Effector memory CD8-positive, alpha-beta T cell (primary cell): Measurements from ENCODE around the gene CISD1.
"Not testable (repeated sequence)": the region's sequence is repeated elsewhere in the genome, so short reads cannot be mapped to it uniquely, and the experiment has no call there.

Source experiments
- ATAC-seq: fragments of 150-1000 bp; cut with Tn5 transposase; replicated peaks from 2 replicates; pipeline ENCODE4 v1.10.0; 2021; ENCODE audit warnings: mild to moderate bottlenecking, moderate library complexity
- DNase-seq, 3 experiments: peaks; one replicate each; pipeline ENCODE4 v3.0.0; 2021
- H3K27ac Mint-ChIP-seq, 2 donors: one replicate each; pipeline ENCODE4 v1.8.0; 2022; ENCODE audit warnings: mild to moderate bottlenecking in 2 of 2, mixed read lengths in 2 of 2, moderate library complexity in 2 of 2
- H3K27me3 Mint-ChIP-seq, 2 donors: one replicate each; pipeline ENCODE4 v1.8.0; 2022; ENCODE audit warnings: mixed read lengths in 2 of 2
- H3K36me3 Mint-ChIP-seq: one replicate; pipeline ENCODE4 v1.8.0; 2022; ENCODE audit warnings: mild to moderate bottlenecking, moderate library complexity, mixed read lengths; ENCODE audit not compliant: insufficient read depth
- H3K4me1 Mint-ChIP-seq, 2 donors: one replicate each; pipeline ENCODE4 v1.8.0; 2022; ENCODE audit warnings: low read depth in 2 of 2, mixed read lengths in 2 of 2
- H3K4me3 Mint-ChIP-seq, 2 donors: one replicate each; pipeline ENCODE4 v1.8.0; 2022; ENCODE audit warnings: mild to moderate bottlenecking in 2 of 2, mixed read lengths in 2 of 2, moderate library complexity in 2 of 2
- H3K9me3 Mint-ChIP-seq, 2 donors: one replicate each; pipeline ENCODE4 v1.8.0; 2022; ENCODE audit warnings: mixed read lengths in 2 of 2
- total RNA-seq, 9 experiments: gene quantifications; one replicate each; lab custom pipeline; 2026; lab: John Stamatoyannopoulos, UW

CISD1 gene
- 3.0 to 35.8 (median 11.9) reads per million in 9 experiments for total RNA-seq

- H3K36me3 Mint-ChIP-seq = peaks cover 31% of the 10 kb centered on the region
- H3K27ac Mint-ChIP-seq = peak within 1 kb of the TSS; percentile 96 to 99
- peak within 1 kb of the TSS; percentile 95 to 97 for H3K4me3 Mint-ChIP-seq
- ATAC-seq (peak; percentile 57), DNase-seq (peak; percentile 88 to 90 (median 90))
- peaks cover 18 to 26% of the 10 kb centered on the region in 2 donors for H3K4me1 Mint-ChIP-seq
- no peaks in the 10 kb centered on the region for H3K27me3 Mint-ChIP-seq
- no peaks in the 10 kb centered on the region for H3K9me3 Mint-ChIP-seq
These were observed at the start of gene CISD1 for GRCh38 chr10:58268946-58269781. TSS of gene CISD1 (plus strand) at chr10:58269162. CDS start at chr10:58269274, 112 bp downstream.

GRCh38 chr10:58219875-58220274, 49.1 kb upstream of the CISD1 start:
- H3K27me3 Mint-ChIP-seq = no peaks in the 10 kb centered on the region
- no peaks in the 10 kb centered on the region for H3K9me3 Mint-ChIP-seq
- ATAC-seq (no peak), DNase-seq (no peak)
- peaks cover 3% of the 10 kb centered on the region for H3K36me3 Mint-ChIP-seq
- H3K4me3 Mint-ChIP-seq = no peak overlapping the region
- H3K4me1 Mint-ChIP-seq = peaks cover 0 to 7% of the 10 kb centered on the region in 2 donors
- H3K27ac Mint-ChIP-seq = peak overlapping the region in 1 of 2 donors; percentile 49

- H3K27ac Mint-ChIP-seq = no peak overlapping the region
- ATAC-seq (no peak), DNase-seq (no peak)
- no peaks in the 10 kb centered on the region for H3K9me3 Mint-ChIP-seq
- peaks cover 3% of the 10 kb centered on the region for H3K36me3 Mint-ChIP-seq
- no peak overlapping the region for H3K4me3 Mint-ChIP-seq
- peaks cover 0 to 7% of the 10 kb centered on the region in 2 donors for H3K4me1 Mint-ChIP-seq
- no peaks in the 10 kb centered on the region for H3K27me3 Mint-ChIP-seq
These were observed 48.1 kb upstream of the CISD1 start for GRCh38 chr10:58220769-58221451.

GRCh38 chr10:58225654-58226053, 43.3 kb upstream of the CISD1 start:
- H3K27ac Mint-ChIP-seq = peak overlapping the region in 1 of 2 donors; percentile 22
- no peak for ATAC-seq
- H3K9me3 Mint-ChIP-seq = no peaks in the 10 kb centered on the region
- H3K36me3 Mint-ChIP-seq = peaks cover 15% of the 10 kb centered on the region
- H3K27me3 Mint-ChIP-seq = no peaks in the 10 kb centered on the region
- no peaks in the 10 kb centered on the region for H3K4me1 Mint-ChIP-seq
- H3K4me3 Mint-ChIP-seq = no peak overlapping the region
- DNase-seq = no peak

- not testable (repeated sequence) for H3K9me3 Mint-ChIP-seq, DNase-seq, H3K27me3 Mint-ChIP-seq, H3K27ac Mint-ChIP-seq, H3K4me3 Mint-ChIP-seq, ATAC-seq
- Mint-ChIP-seq H3K36me3 (peaks cover 22% of the 10 kb centered on the region), H3K4me1 (peaks cover 5 to 11% of the 10 kb centered on the region in 2 donors)
These were observed 39.1 kb upstream of the CISD1 start for GRCh38 chr10:58229856-58230255.

DNA sequence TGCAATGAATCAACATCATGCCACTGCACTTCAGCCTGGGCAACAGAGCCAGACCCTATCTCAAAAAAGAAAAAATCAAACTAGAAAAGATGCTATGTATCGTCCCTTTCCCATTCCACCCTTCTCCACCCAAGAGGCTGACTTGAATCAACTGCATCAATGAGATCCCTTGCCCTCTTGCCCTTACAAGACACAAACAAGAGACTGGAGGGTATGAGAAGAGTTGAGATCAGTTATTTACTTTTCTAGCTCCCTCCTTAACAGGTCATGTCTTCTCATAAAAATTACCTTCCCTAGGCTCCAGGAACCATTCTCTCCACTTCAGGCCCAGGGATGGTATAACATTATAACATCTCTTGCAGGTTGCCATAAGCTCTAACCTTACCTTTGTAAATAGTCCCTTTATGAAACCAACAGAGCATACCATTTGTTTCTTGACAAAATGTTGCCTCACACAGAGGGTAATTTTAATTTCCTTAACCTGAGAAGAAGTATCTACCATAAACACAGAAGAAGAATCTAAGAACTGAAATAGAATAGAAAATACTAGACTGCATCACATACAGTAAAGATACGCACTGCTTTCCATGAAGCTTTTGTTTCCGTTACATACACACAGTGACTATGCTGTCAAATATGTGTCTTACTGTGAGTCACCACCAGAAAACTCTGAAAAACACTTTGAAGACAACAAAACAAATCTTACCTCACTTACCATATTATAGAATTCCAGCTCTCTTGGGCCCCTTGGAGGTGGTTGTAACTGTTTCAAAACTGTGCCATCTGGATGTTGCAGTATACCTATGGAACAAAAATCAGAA, 31.7 kb upstream of the CISD1 start:
- no peak overlapping the region for H3K27ac Mint-ChIP-seq

GRCh38 chr10:58239561-58240169, 29.3 kb upstream of the CISD1 start:
- H3K27ac Mint-ChIP-seq = no peak overlapping the region
- H3K27me3 Mint-ChIP-seq = no peaks in the 10 kb centered on the region
- peaks cover 0 to 2% of the 10 kb centered on the region in 2 donors for H3K9me3 Mint-ChIP-seq
- DNase-seq = no peak
- ATAC-seq = no peak
- H3K36me3 Mint-ChIP-seq = peaks cover 15% of the 10 kb centered on the region
- H3K4me1 Mint-ChIP-seq = peaks cover 24 to 38% of the 10 kb centered on the region in 2 donors
- H3K4me3 Mint-ChIP-seq = no peak overlapping the region

More for the DNA sequence above, 31.7 kb upstream of the CISD1 start:
- no peak overlapping the region for H3K4me3 Mint-ChIP-seq
- DNase-seq (no peak), ATAC-seq (no peak)
- H3K4me1 Mint-ChIP-seq = peaks cover 25 to 35% of the 10 kb centered on the region in 2 donors
- H3K27me3 Mint-ChIP-seq = no peaks in the 10 kb centered on the region
- H3K9me3 Mint-ChIP-seq = peaks cover 0 to 2% of the 10 kb centered on the region in 2 donors
- peaks cover 18% of the 10 kb centered on the region for H3K36me3 Mint-ChIP-seq

GRCh38 chr10:58240531-58240930, 28.4 kb upstream of the CISD1 start:
- Mint-ChIP-seq H3K27ac (peak overlapping the region in 1 of 2 donors; percentile 9), H3K9me3 (no peaks in the 10 kb centered on the region), H3K4me1 (peaks cover 24 to 38% of the 10 kb centered on the region in 2 donors), H3K36me3 (peaks cover 7% of the 10 kb centered on the region), H3K27me3 (no peaks in the 10 kb centered on the region), H3K4me3 (no peak overlapping the region)
- ATAC-seq (no peak), DNase-seq (no peak)

DNA sequence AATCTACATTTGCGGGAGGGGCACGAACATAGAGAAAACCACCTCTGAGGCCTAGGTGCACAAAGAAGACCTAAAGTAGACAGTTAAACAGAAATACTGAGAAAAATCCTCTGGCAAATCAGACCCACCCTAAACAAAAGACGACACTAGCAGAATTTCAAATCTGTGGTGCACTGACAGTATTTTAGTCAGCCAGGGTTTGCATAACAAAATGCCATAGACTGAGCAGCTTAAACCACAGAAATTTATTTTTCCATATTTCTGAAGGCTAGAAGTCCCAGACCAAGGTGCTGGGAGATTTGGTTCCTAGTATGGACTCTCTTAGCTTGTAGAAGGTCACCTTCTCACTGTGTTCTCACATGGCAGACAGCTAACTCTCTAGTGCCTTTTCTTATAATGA, 27.6 kb upstream of the CISD1 start:
- Mint-ChIP-seq H3K9me3 (no peaks in the 10 kb centered on the region), H3K4me1 (peaks cover 24 to 38% of the 10 kb centered on the region in 2 donors), H3K36me3 (no peaks in the 10 kb centered on the region), H3K27ac (peak overlapping the region in 1 of 2 donors; percentile 9), H3K4me3 (no peak overlapping the region), H3K27me3 (no peaks in the 10 kb centered on the region)
- ATAC-seq (no peak), DNase-seq (no peak)

DNA sequence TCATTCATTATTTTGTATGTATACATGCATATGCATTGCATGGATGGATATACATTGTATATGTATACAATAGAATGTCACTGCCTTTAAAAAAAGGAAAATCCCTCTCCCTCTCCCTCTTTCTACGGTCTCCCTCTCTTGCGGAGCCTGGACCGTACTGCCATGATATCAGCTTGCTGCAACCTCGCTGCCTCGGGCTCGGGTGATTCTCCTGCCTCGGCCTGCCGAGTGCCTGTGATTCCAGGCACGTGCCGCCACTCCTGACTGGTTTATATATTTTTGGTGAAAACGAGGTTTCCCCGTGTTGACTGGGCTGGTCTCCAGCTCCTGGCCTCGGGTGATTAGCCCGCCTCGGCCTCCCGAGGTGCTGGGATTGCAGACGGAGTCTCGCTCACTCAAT, 25.7 kb upstream of the CISD1 start:
- H3K4me3 Mint-ChIP-seq = no peak overlapping the region
- no peak overlapping the region for H3K27ac Mint-ChIP-seq
- peaks cover 24 to 38% of the 10 kb centered on the region in 2 donors for H3K4me1 Mint-ChIP-seq
- ATAC-seq = no peak
- no peak for DNase-seq
- H3K36me3 Mint-ChIP-seq = no peaks in the 10 kb centered on the region
- H3K9me3 Mint-ChIP-seq = peaks cover 0 to 3% of the 10 kb centered on the region in 2 donors
- no peaks in the 10 kb centered on the region for H3K27me3 Mint-ChIP-seq

GRCh38 chr10:58243801-58244200, 25.2 kb upstream of the CISD1 start:
- not testable (repeated sequence) for H3K27ac Mint-ChIP-seq, ATAC-seq, DNase-seq, H3K36me3 Mint-ChIP-seq, H3K27me3 Mint-ChIP-seq, H3K9me3 Mint-ChIP-seq, H3K4me3 Mint-ChIP-seq
- peaks cover 24 to 38% of the 10 kb centered on the region in 2 donors for H3K4me1 Mint-ChIP-seq

DNA sequence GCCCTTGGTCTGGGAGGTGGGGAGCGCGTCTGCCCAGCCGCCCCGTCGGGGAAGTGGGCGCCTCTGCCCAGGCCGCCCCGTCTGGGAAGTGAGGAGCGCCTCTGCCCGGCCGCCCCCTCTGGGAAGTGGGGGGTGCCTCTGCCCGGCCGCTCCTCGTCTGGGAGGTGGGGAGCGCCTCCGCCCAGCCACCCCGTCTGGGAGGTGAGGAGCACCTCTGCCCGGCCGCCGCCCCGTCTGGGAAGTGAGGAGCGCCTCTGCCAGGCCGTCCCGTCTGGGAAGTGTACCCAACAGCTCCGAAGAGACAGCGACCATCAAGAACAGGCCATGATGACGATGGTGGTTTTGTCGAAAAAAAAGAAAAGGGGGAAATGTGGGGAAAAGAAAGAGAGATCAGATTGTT, 24.7 kb upstream of the CISD1 start:
- DNase-seq, ATAC-seq, H3K36me3 Mint-ChIP-seq, H3K9me3 Mint-ChIP-seq, H3K4me3 Mint-ChIP-seq, H3K27ac Mint-ChIP-seq, H3K27me3 Mint-ChIP-seq: not testable (repeated sequence)
- H3K4me1 Mint-ChIP-seq = peaks cover 24 to 36% of the 10 kb centered on the region in 2 donors

DNA sequence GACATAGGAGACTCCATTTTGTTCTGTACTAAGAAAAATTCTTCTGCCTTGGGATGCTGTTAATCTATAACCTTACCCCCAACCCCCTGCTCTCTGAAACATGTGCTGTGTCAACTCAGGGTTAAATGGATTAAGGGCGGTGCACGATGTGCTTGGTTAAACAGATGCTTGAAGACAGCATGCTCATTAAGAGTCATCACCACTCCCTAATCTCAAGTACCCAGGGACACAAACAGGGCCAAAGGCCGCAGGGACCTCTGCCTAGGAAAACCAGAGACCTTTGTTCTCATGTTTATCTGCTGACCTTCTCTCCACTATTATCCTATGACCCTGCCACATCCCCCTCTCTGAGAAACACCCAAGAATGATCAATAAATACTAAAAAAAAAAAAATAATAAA, 24.3 kb upstream of the CISD1 start:
- DNase-seq, ATAC-seq, H3K4me3 Mint-ChIP-seq, H3K27ac Mint-ChIP-seq, H3K27me3 Mint-ChIP-seq, H3K9me3 Mint-ChIP-seq, H3K36me3 Mint-ChIP-seq: not testable (repeated sequence)
- peaks cover 20 to 32% of the 10 kb centered on the region in 2 donors for H3K4me1 Mint-ChIP-seq
